WTC11 (cell line): ENCODE results near the gene DYRK1A. TPM values are rescaled to one million over a fixed set of nuclear protein-coding genes. Genes with fewer than 3 reads are reported as not detected.

Experiments used
- ATAC-seq: fragments of 200-7000 bp; cut with Tn5 transposase; 2 replicates; pipeline ENCODE4 v1.10.0; 2021; ENCODE audit warnings: mild to moderate bottlenecking, moderate library complexity
- CTCF ChIA-PET: fragments of 300-600 bp; sonication (Branson Sonifier 250); formaldehyde crosslinking; loops from one replicate; lab custom pipeline; 2021; ENCODE audit warnings: antibody characterized with exemption; lab: Charles Lee
- POLR2A ChIA-PET: fragments of 350-600 bp; sonication (Branson Sonifier 250); formaldehyde crosslinking; loops from one replicate; lab custom pipeline; 2021; ENCODE audit warnings: antibody characterized with exemption; lab: Charles Lee
- DNase-seq: peaks from one replicate; pipeline ENCODE4 v3.0.0; 2021; ENCODE audit warnings: low spot score
- H3K27ac Mint-ChIP-seq: 2 replicates; pipeline ENCODE4 v1.8.0; 2021; ENCODE audit warnings: mixed read lengths
- H3K27me3 Mint-ChIP-seq: 2 replicates; pipeline ENCODE4 v1.8.0; 2021; ENCODE audit warnings: low read depth, mild to moderate bottlenecking, moderate library complexity, mixed read lengths
- H3K36me3 Mint-ChIP-seq: 2 replicates; pipeline ENCODE4 v1.8.0; 2021; ENCODE audit warnings: mixed read lengths
- H3K4me1 Mint-ChIP-seq: 2 replicates; pipeline ENCODE4 v1.8.0; 2022; ENCODE audit warnings: mixed read lengths
- H3K4me3 Mint-ChIP-seq: 2 replicates; pipeline ENCODE4 v1.8.0; 2021; ENCODE audit warnings: mild to moderate bottlenecking, moderate library complexity, mixed read lengths
- H3K9me3 Mint-ChIP-seq: 2 replicates; pipeline ENCODE4 v1.8.0; 2021; ENCODE audit warnings: mixed read lengths
- AR ChIP-seq: fragments of 250-450 bp; sonication (Bioruptor Pico); IDR thresholded peaks from 2 replicates; pipeline ENCODE4 v1.9.0; 2021; ENCODE audit warnings: mild to moderate bottlenecking
- ATF3 ChIP-seq: sonication (generic); formaldehyde crosslinking; conservative IDR thresholded peaks from 2 replicates; pipeline ENCODE4 v1.8.1; 2022; ENCODE audit warnings: mild to moderate bottlenecking, missing genetic modification reagents
- CDX4 ChIP-seq: fragments of 250-450 bp; sonication (Bioruptor Pico); IDR thresholded peaks from 2 replicates; pipeline ENCODE4 v1.9.0; 2021; ENCODE audit warnings: moderate library complexity, mild to moderate bottlenecking, inconsistent platforms, borderline replicate concordance
- ELF4 ChIP-seq: sonication (generic); formaldehyde crosslinking; IDR thresholded peaks from 2 replicates; pipeline ENCODE4 v1.8.1; 2022; ENCODE audit warnings: low read depth, mild to moderate bottlenecking, moderate library complexity, missing genetic modification reagents
- NR2C2 ChIP-seq: sonication (generic); formaldehyde crosslinking; IDR thresholded peaks from 2 replicates; pipeline ENCODE4 v1.8.0; 2022; ENCODE audit warnings: mild to moderate bottlenecking, missing genetic modification reagents
- SMAD3 ChIP-seq: sonication (generic); formaldehyde crosslinking; IDR thresholded peaks from 2 replicates; pipeline ENCODE4 v1.8.0; 2022; ENCODE audit warnings: missing genetic modification reagents, mild to moderate bottlenecking, borderline replicate concordance
- USF2 ChIP-seq: sonication (generic); formaldehyde crosslinking; IDR thresholded peaks from 2 replicates; pipeline ENCODE4 v1.8.1; 2023; ENCODE audit warnings: mild to moderate bottlenecking, missing genetic modification reagents, moderate library complexity
- ZBTB43 ChIP-seq: sonication (generic); formaldehyde crosslinking; IDR thresholded peaks from 2 replicates; pipeline ENCODE4 v1.8.1; 2023; ENCODE audit warnings: mild to moderate bottlenecking, missing genetic modification reagents
- ZNF263 ChIP-seq: sonication (generic); formaldehyde crosslinking; IDR thresholded peaks from 2 replicates; pipeline ENCODE4 v1.8.1; 2022; ENCODE audit warnings: low read depth, mild to moderate bottlenecking, moderate library complexity, missing genetic modification reagents
- ZNF423 ChIP-seq: fragments of 250-450 bp; sonication (Bioruptor Pico); IDR thresholded peaks from 2 replicates; pipeline ENCODE4 v2.1.2; 2022; ENCODE audit warnings: mild to moderate bottlenecking, moderate library complexity
- ZNF671 ChIP-seq: fragments of 250-450 bp; sonication (Bioruptor Pico); IDR thresholded peaks from 2 replicates; pipeline ENCODE4 v1.8.0; 2021; ENCODE audit warnings: mild to moderate bottlenecking
- total RNA-seq: library from RNA; stranded (reverse); gene quantifications from 3 replicates; pipeline ENCODE4 v1.2.3, GENCODE V29; 2021
- TF ChIP-seq, protein P1 (sequence below): sonication (generic); formaldehyde crosslinking; IDR thresholded peaks from 2 replicates; pipeline ENCODE4 v1.8.1; 2023; ENCODE audit warnings: mild to moderate bottlenecking, missing genetic modification reagents, borderline replicate concordance
- TF ChIP-seq, protein P2 (sequence below): fragments of 250-450 bp; sonication (Bioruptor Pico); conservative IDR thresholded peaks from 2 replicates; pipeline ENCODE4 v1.9.0; 2021; ENCODE audit warnings: mild to moderate bottlenecking
- TF ChIP-seq, protein P3 (sequence below): sonication (generic); formaldehyde crosslinking; IDR thresholded peaks from 2 replicates; pipeline ENCODE4 v1.8.1; 2022; ENCODE audit warnings: low read depth, mild to moderate bottlenecking, moderate library complexity, missing genetic modification reagents, borderline replicate concordance

DYRK1A gene
- total RNA-seq, 1 experiment from 2014 or later, result 56.5 TPM

GRCh38 chr21:37322084-37322483 lies 44.5 kb upstream of the DYRK1A start:
- no peak for DNase-seq
- Mint-ChIP-seq H3K9me3 (peaks cover 7% of the 10 kb centered on the region), H3K4me3 (no peak overlapping the region), H3K4me1 (no peaks in the 10 kb centered on the region), H3K27me3 (no peaks in the 10 kb centered on the region; the same call in 1 of the 2 replicates)
- POLR2A ChIA-PET, result no interaction called here
- TF ChIP-seq, protein P1, sequence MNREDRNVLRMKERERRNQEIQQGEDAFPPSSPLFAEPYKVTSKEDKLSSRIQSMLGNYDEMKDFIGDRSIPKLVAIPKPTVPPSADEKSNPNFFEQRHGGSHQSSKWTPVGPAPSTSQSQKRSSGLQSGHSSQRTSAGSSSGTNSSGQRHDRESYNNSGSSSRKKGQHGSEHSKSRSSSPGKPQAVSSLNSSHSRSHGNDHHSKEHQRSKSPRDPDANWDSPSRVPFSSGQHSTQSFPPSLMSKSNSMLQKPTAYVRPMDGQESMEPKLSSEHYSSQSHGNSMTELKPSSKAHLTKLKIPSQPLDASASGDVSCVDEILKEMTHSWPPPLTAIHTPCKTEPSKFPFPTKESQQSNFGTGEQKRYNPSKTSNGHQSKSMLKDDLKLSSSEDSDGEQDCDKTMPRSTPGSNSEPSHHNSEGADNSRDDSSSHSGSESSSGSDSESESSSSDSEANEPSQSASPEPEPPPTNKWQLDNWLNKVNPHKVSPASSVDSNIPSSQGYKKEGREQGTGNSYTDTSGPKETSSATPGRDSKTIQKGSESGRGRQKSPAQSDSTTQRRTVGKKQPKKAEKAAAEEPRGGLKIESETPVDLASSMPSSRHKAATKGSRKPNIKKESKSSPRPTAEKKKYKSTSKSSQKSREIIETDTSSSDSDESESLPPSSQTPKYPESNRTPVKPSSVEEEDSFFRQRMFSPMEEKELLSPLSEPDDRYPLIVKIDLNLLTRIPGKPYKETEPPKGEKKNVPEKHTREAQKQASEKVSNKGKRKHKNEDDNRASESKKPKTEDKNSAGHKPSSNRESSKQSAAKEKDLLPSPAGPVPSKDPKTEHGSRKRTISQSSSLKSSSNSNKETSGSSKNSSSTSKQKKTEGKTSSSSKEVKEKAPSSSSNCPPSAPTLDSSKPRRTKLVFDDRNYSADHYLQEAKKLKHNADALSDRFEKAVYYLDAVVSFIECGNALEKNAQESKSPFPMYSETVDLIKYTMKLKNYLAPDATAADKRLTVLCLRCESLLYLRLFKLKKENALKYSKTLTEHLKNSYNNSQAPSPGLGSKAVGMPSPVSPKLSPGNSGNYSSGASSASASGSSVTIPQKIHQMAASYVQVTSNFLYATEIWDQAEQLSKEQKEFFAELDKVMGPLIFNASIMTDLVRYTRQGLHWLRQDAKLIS, result no peak
- TF ChIP-seq ZBTB43, result no peak
- no peak for TF ChIP-seq SMAD3 (CRISPR knock-in tag)
- TF ChIP-seq, protein P2, sequence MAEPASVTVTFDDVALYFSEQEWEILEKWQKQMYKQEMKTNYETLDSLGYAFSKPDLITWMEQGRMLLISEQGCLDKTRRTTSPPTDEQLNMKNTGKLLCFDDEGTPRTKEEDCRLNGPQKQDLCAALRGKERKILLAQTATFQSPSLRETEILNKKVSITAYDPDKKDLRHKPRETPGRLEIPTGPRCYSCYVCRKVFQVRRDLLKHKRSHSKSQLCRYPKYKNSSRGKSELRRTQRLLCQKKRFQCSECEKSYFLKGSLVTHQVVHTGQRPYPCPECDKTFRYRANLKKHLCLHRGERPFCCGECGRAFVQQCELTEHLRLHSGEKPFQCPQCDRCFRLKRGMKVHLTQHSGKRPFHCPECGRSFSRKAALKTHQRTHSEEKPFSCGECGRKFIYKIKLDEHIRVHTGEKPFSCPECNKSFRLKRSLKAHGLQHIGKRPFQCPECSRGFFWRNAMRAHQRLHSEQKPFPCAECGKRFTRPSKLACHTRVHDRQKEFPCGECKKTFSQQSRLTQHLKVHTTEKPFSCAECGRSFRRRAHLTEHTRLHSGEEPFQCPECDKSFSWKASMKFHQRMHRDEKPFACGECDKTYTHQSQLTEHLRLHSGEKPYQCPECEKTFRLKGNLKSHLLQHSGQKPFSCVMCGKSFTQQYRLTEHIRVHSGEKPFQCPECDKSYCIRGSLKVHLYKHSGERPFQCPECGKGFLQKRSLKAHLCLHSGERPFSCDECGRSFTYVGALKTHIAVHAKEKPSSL (CRISPR knock-in tag), result no peak
- TF ChIP-seq ELF4 (CRISPR knock-in tag), result no peak
- TF ChIP-seq ZNF263, result no peak
- TF ChIP-seq CDX4 (CRISPR knock-in tag), result no peak
- no peak for TF ChIP-seq ZNF423
- TF ChIP-seq AR, result no peak
- TF ChIP-seq USF2 (CRISPR knock-in tag), result no peak
- TF ChIP-seq NR2C2 (CRISPR knock-in tag), result no peak
- no peak for TF ChIP-seq ATF3 (CRISPR knock-in tag)
- no peak for TF ChIP-seq ZNF671 (CRISPR knock-in tag)
- TF ChIP-seq, protein P3, sequence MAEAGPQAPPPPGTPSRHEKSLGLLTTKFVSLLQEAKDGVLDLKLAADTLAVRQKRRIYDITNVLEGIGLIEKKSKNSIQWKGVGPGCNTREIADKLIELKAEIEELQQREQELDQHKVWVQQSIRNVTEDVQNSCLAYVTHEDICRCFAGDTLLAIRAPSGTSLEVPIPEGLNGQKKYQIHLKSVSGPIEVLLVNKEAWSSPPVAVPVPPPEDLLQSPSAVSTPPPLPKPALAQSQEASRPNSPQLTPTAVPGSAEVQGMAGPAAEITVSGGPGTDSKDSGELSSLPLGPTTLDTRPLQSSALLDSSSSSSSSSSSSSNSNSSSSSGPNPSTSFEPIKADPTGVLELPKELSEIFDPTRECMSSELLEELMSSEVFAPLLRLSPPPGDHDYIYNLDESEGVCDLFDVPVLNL (CRISPR knock-in tag), result no peak
- TF ChIP-seq, all 79 proteins: peak for 0
- CTCF ChIA-PET, result no interaction called here
- H3K36me3 Mint-ChIP-seq, result no peaks in the 10 kb centered on the region
- H3K27ac Mint-ChIP-seq, result no peak overlapping the region
- no peak for ATAC-seq
